ENCODE measurements around the gene INAFM2. TPM values are rescaled to one million over a fixed set of nuclear protein-coding genes. Genes with fewer than 3 reads are reported as not detected.

INAFM2 gene
- total RNA-seq, 1 experiment from 2014 or later: 25.4 TPM

DNA sequence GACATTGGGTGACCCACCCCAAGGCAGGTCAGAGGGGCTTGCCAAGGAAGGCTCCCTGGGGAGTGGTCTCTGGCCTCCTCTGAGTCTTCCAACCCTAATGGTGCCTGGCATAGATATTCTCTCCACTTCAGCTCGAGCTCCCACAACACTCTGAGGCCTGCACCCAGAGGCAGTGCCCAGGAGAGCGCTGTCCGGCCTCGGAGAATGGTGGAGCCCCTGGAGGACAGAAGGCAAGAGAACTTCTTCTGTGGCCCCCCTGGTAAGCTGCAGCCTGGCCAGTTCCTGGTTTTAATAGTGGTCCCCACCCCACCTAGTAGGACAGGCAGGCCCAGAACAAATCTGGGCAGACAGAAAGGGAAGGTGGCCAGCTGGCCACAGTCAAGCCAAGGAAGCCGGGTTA, 41.5 kb downstream of the INAFM2 start:
- H3K79me1 ChIP-seq (ENCODE audit: insufficient read depth, low read depth, low read length, poor library complexity, severe bottlenecking): no peaks in the 10 kb centered on the region
- no peak overlapping the region for H2BK15ac ChIP-seq (ENCODE audit: low read depth, low read length)
- Mint-ChIP-seq H3K36me3 (ENCODE audit: insufficient read depth in 1 of 3, low read depth in 3 of 3) (no peaks in the 10 kb centered on the region), H3K4me3 (no peak overlapping the region), H3K27me3 (ENCODE audit: low read depth) (peaks cover 59% of the 10 kb centered on the region), H3K27ac (no peak overlapping the region), H3K4me1 (peaks cover 5 to 13% of the 10 kb centered on the region in 2 experiments), H3K9me3 (peaks cover 0 to 2% of the 10 kb centered on the region in 2 experiments; a peak in 1 of 5 replicates)
- H3K23ac ChIP-seq (ENCODE audit: insufficient read length, low read depth, low read length): no peak overlapping the region
- H3K27ac ChIP-seq (ENCODE audit: insufficient read length, low read depth, low read length): no peak overlapping the region
- no peak overlapping the region for H3K14ac ChIP-seq (ENCODE audit: insufficient read depth, low read length)
- TF ChIP-seq, protein P1, sequence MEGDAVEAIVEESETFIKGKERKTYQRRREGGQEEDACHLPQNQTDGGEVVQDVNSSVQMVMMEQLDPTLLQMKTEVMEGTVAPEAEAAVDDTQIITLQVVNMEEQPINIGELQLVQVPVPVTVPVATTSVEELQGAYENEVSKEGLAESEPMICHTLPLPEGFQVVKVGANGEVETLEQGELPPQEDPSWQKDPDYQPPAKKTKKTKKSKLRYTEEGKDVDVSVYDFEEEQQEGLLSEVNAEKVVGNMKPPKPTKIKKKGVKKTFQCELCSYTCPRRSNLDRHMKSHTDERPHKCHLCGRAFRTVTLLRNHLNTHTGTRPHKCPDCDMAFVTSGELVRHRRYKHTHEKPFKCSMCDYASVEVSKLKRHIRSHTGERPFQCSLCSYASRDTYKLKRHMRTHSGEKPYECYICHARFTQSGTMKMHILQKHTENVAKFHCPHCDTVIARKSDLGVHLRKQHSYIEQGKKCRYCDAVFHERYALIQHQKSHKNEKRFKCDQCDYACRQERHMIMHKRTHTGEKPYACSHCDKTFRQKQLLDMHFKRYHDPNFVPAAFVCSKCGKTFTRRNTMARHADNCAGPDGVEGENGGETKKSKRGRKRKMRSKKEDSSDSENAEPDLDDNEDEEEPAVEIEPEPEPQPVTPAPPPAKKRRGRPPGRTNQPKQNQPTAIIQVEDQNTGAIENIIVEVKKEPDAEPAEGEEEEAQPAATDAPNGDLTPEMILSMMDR (conservative IDR thresholded peaks at IDR 0.05): no peak
- H3K27me3 ChIP-seq (ENCODE audit: insufficient read depth, low read length): no peaks in the 10 kb centered on the region; the same call in none of the 2 replicates
- H4K8ac ChIP-seq (replicated peaks; ENCODE audit: insufficient read length, low read depth, low read length): no peak overlapping the region
- no peak overlapping the region for H3K4me2 ChIP-seq (ENCODE audit: insufficient read depth, insufficient read length, low read length)
- no peak overlapping the region for H2BK12ac ChIP-seq (ENCODE audit: insufficient read length, low read depth, low read length)
- no peak overlapping the region for H2AK5ac ChIP-seq (ENCODE audit: insufficient read length, low read length)
- H2BK120ac ChIP-seq (ENCODE audit: low read depth, low read length, poor library complexity, severe bottlenecking): no peak overlapping the region
- DNase-seq: no peak
- H3K4me1 ChIP-seq (ENCODE audit: insufficient read depth, low read length): no peaks in the 10 kb centered on the region
- no peak overlapping the region for H3K4ac ChIP-seq (ENCODE audit: low read depth, low read length)
- no CpG with 5 or more reads among the region's 5 CpGs for WGBS (ENCODE audit: extremely low coverage, insufficient read length, low lambda C conversion rate)
- H3K9me3 ChIP-seq (ENCODE audit: control insufficient read depth, low read depth, low read length): no peaks in the 10 kb centered on the region
- H3K9ac ChIP-seq (ENCODE audit: extremely low read depth, insufficient read length, low read length): no peak overlapping the region
- no peak overlapping the region for H4K5ac ChIP-seq (ENCODE audit: insufficient read length, low read depth, low read length)
- H3T11ph ChIP-seq (ENCODE audit: low read length): no peak overlapping the region
- no peak overlapping the region for H2BK5ac ChIP-seq (ENCODE audit: insufficient read length, low read length)
- H3K56ac ChIP-seq (ENCODE audit: insufficient read length, low read depth, low read length): no peak overlapping the region
- no peaks in the 10 kb centered on the region for H3K23me2 ChIP-seq (ENCODE audit: insufficient read length, low read depth, low read length, poor library complexity, severe bottlenecking)
- no peak overlapping the region for H2BK20ac ChIP-seq (ENCODE audit: low read depth, low read length, poor library complexity, severe bottlenecking)
- no peak overlapping the region for H2AFZ ChIP-seq (ENCODE audit: low read length)
- no peak overlapping the region for H3K18ac ChIP-seq (ENCODE audit: insufficient read length, low read depth, low read length)
- H3K79me2 ChIP-seq (ENCODE audit: insufficient read depth, low read length): no peaks in the 10 kb centered on the region
- H4K20me1 ChIP-seq (ENCODE audit: control insufficient read depth, insufficient read depth, insufficient read length): no peaks in the 10 kb centered on the region
- no peak overlapping the region for H4K91ac ChIP-seq (ENCODE audit: insufficient read length, low read depth, low read length)
